GM21825 (cell line): ENCODE measurements around the gene CRCP.
"Not testable (repeated sequence)": the region's sequence is repeated elsewhere in the genome, so short reads cannot be mapped to it uniquely, and the experiment has no call there.

Experiments used
- ATAC-seq: cut with Tn5 transposase; IDR thresholded peaks from one replicate; pipeline ENCODE4 v1.9.1; 2021; ENCODE audit warnings: mild to moderate bottlenecking, moderate library complexity; ENCODE audit not compliant: unreplicated experiment

CRCP gene

GRCh38 chr7:66105263-66105748 lies 9.3 kb upstream of the CRCP start:
- no peak for ATAC-seq

GRCh38 chr7:66108410-66108809 lies 6.2 kb upstream of the CRCP start:
- not testable (repeated sequence) for ATAC-seq

GRCh38 chr7:66110856-66111255 lies 3.8 kb upstream of the CRCP start:
- no peak for ATAC-seq

DNA sequence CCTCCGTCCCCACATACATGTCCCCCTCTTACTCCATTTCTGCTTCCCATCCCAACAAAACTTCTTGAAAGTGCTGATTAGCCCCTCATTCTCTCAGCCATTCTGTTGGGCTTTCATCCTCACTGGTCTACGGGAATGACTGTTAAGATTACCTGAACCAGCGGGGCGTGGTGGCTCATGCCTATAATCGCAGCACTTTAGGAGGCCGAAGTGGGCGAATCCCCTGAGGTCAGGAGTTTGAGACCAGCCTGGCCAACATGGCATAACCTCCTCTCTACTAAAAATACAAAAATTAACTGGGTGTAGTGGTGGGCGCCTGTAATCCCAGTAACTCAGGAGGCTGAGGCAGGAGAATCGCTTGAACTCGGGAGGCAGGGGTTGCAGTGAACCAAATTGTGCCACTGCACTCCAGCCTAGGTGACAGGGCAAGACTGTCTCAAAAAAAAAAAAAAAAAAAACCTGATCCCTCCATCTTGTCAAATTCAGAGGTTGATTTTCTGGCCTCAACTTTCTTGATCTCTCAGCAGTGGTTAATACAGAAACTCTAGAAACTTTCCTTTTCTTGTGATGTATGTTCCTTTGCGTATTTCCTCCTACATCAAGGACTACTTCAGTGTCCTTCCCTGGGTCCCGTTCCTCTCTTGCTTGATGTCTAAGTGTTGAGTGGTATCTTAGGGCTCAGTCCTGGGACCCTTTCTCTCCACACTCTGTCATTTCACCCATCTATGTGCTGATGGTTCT lies 2.2 kb downstream of the CRCP start:
- not testable (repeated sequence) for ATAC-seq

DNA sequence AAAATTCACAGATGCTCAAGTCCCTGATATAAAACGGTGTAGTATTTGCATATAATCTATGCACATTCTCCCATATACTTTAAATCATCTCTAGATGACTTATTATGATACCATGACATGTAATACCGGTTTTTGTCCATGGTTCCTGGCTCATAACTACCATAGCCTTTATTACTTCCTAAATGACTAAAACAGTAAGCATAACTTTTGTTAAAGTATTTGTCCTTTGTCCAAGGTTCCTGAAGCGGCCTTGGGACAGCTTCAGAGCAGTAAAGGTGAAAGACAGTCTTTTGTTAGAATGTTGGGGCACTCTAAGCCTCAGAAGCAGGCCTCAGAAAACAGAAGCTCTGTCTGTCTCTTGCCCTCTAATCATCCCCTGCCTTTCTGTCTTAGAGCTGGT lies 4.0 kb downstream of the CRCP start:
- ATAC-seq = no peak

DNA sequence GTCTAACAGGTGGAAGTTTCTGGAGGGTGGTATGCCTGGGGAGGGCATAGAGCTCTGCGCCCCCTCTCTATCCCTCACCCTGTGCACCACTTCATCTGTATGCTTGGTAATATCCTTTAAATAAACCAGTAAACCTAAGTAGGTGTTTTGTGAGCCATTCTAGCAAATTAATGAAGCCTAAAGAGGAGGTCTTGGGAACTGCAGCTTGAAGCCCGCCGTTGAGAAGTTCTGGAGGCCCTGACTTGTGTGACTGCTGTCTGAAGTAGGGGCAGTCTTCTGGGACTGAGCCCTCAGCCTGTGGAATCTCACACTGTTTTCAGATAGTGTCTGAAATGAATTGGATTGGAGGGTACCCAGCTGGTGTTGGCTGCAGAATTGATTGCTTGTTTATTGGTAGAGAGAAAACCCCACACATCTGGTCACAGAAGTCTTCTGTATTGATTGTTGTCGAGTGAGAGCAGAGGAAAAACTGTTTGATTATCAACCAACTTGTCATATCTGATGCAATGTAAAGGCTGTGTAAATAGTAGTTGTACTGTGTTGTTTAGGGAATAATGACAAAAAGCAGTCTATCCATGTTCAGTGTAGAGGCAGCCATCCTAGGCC lies 4.7 kb downstream of the CRCP start:
- no peak for ATAC-seq

DNA sequence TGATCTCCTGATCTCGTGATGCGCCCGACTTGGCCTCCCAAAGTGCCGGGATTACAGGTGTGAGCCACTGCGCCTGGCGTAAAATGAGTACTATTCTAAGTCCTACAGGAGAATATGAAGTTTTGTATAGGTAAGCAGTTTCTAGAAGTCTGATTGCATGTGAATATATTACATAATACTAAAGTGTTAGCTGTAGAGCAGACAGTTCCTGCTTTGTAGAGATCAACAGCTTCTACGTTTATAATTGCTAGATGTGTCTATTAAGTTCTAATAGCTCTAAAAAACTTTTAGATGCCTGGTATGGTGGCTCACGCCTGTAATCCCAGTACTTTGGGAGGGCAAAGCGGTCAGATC lies 8.5 kb downstream of the CRCP start:
- ATAC-seq = no peak

- not testable (repeated sequence) for ATAC-seq
Observed at GRCh38 chr7:66124569-66124861, 9.9 kb downstream of the CRCP start.

DNA sequence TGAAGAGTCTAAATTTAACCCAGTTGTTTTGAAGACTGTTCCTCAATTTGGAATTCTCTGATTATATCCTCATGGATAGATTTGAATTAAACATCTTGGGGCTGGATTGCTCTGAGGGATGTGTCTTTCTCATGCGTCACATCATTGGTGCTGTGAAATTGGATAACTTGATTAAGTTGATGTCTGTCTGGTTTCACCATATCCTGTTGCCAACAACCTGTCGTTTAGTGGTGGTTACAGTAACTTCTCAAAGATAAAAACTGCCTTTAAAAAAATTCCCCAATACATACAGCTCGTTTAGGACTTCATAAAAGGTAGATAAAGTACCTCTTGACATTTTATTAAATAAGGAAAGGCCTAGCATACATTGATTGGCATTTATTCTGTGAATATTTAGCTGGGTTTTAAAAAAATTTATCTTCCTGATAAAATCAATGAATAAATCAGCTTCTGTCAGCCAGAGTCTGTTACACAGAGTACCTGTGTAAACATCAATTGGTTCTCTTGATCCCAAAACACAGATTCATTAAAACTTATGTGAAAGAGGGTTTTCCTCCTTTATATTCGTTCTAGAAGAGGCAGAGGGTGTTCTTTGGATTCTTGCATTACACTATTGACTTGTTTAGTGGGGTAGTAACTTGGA lies 10.5 kb downstream of the CRCP start:
- ATAC-seq = no peak

- not testable (repeated sequence) for ATAC-seq
Observed at GRCh38 chr7:66125781-66126352, 11.2 kb downstream of the CRCP start.

GRCh38 chr7:66127172-66127571 lies 12.5 kb downstream of the CRCP start:
- ATAC-seq = not testable (repeated sequence)

DNA sequence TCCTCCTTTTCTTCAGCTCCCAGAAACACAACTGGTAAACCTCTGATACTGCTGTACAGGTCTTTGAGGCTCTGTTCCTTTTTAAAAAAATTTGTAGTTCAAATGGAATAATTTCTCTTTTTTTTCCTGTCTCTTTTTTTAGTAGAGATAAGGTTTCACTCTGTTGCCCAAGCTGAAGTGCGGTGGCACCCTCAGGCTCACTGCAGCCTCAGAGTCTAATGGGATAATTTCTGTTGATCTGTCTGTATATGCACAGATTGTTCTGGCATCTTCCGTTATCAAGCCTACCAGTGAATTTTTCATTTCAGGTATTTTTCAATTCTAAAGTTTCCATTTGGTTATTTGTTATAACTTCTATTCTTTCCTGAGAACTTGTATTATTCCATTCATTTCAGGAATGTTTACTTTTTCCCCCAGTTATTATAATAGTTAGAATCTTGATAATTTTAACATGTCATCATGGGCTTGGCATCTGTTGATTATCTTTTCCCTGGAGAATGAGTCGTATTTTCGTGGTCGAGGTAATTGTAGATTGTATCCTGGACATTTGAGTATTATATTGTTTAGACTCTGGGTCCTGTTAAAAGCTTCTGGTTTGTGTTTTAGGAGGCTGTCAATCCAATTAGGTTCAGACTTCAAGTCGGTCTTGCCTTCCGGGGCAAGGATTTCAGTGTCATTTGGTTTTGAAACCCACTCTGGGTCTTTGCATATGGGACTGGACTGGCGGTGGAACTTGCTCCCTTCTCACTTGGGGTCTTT lies 24.5 kb downstream of the CRCP start:
- no peak for ATAC-seq

GRCh38 chr7:66140924-66141323 lies 26.3 kb downstream of the CRCP start:
- no peak for ATAC-seq

- ATAC-seq = no peak
Observed at GRCh38 chr7:66142334-66142733, 27.7 kb downstream of the CRCP start.

- ATAC-seq = no peak
Observed at GRCh38 chr7:66142996-66143395, 28.3 kb downstream of the CRCP start.

DNA sequence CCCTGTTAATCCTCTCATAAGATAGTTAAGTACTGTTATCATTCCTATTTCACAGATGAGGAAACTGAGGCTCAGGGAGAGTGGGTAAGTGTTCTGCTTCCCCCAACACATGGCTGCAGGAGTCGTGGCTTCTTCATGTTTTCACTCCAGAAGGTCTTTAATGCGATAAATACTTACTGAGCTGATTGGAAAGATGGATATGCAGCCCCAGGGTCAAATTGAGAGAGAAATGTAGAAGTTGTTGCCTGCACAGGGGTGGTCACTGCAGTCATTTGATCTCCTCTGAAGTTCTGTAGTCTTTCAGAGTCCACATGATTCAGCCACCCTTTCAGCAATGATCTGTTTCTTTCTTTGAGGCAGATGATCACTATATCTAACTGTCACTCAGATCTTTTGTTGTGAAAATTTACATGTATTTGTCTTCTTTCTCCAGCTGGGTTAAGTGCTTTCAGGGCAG lies 29.3 kb downstream of the CRCP start:
- no peak for ATAC-seq

DNA sequence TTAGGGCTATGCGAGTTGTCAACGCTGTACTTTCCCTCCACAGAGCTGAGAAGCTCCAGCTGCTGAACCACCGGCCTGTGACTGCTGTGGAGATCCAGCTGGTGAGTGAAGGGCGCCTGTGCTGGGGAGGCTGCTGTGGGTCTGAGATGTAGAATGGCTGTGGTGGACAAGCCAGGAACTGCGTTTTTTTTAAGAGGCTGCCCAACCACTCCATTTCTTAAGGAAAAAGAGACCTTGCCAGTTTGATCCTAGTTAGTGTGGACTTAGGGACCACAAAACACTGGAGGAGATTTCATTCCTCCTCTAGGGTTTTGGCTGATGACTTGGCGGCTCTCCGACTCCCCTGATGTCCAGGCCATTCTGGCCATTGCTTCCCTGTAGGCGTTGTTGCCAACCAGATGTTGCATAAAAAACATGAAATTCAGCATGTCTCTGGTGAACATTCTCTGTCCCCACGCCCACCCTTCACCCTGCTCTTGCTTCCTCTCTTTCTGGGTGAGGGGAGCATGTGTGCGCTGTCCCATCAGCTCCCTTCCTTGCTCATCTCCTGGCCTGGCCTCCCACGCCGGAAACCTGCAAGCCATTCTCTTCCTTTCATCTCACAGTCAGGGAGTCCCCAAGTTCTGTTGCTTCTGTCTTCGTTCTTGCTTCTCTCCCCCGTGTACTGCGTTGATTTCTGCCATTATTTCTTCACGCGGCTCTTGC lies 30.9 kb downstream of the CRCP start:
- no peak for ATAC-seq

DNA sequence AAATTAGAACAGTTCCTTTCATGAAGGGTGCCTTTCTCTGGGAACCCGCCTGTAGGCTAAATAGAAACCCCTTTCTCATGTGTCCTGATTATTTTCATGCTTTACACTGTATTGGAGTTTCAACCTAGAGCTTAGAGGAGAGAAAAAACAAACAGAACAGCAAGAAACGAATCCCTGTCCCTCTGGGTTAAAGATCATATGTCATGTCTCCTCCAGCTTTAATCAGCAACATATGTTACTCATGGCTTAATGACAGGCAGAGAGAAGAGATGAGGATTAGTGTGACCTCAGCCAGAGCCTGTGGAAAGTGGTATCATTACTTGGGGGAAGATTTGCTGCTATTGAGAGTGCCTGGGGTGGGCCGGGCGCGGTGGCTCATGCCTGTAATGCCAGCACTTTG lies 32.1 kb downstream of the CRCP start:
- ATAC-seq = no peak

- ATAC-seq = not testable (repeated sequence)
Observed at GRCh38 chr7:66147657-66148056, 33.0 kb downstream of the CRCP start.

- ATAC-seq = no peak
Observed at GRCh38 chr7:66150471-66150870, 35.8 kb downstream of the CRCP start.
